Cardiac muscle cell (in vitro differentiated cells and primary cell): ENCODE data around the gene BROX. TPM values are rescaled to one million over a fixed set of nuclear protein-coding genes. Genes with fewer than 3 reads are reported as not detected.
A peak's percentile ranks its signal among the peaks of the same experiment; 100 is the strongest.
"Not testable (repeated sequence)": the region's sequence is repeated elsewhere in the genome, so short reads cannot be mapped to it uniquely, and the experiment has no call there.

Source experiments
- DNase-seq, 2 donors: peaks; one replicate each; pipeline versions ENCODE4 v3.0.0 to v3.0.0-alpha.2; 2010 to 2017; ENCODE audit warnings: low read depth in 1 of 2, low spot score in 1 of 2
- H3K27ac ChIP-seq: fragments of 200-600 bp; sonication (generic); 2 replicates; pipeline ENCODE4 v1.5.1; 2016
- H3K27me3 ChIP-seq: fragments of 200-600 bp; sonication (generic); 2 replicates; pipeline ENCODE4 v1.6.0; 2016; ENCODE audit warnings: control low read depth
- H3K36me3 ChIP-seq: fragments of 200-600 bp; sonication (generic); 2 replicates; pipeline ENCODE4 v1.5.1; 2016; ENCODE audit warnings: control low read depth
- H3K4me1 ChIP-seq: fragments of 200-600 bp; sonication (generic); 2 replicates; pipeline ENCODE4 v1.8.1; 2017; ENCODE audit warnings: low read depth, mild to moderate bottlenecking, mixed run types
- H3K4me3 ChIP-seq: fragments of 200-600 bp; sonication (generic); 2 replicates; pipeline ENCODE4 v1.5.1; 2016; ENCODE audit warnings: mild to moderate bottlenecking
- H3K9me3 ChIP-seq: fragments of 200-600 bp; sonication (generic); 2 replicates; pipeline ENCODE4 v1.5.1; 2017; ENCODE audit warnings: low read depth, mild to moderate bottlenecking, control low read depth
- polyA plus RNA-seq: library from polyadenylated mRNA; unstranded; fragments of >200 nt; fragmentation: Nextera tagmentation; extraction: Ambion mirVana; gene quantifications from 2 replicates; pipeline ENCODE4 v1.2.1, GENCODE V29; 2016
- total RNA-seq: library from RNA; depleted of rRNA; stranded (reverse); fragments of >200 nt; gene quantifications from 2 replicates; pipeline ENCODE4 v1.2.3, GENCODE V29; 2016
- TF ChIP-seq, protein P1 (sequence below): IDR thresholded peaks from 2 replicates; pipeline ENCODE4 v1.5.1; 2012; ENCODE audit warnings: low read depth, mild to moderate bottlenecking, low read length

Gene BROX, protein sequence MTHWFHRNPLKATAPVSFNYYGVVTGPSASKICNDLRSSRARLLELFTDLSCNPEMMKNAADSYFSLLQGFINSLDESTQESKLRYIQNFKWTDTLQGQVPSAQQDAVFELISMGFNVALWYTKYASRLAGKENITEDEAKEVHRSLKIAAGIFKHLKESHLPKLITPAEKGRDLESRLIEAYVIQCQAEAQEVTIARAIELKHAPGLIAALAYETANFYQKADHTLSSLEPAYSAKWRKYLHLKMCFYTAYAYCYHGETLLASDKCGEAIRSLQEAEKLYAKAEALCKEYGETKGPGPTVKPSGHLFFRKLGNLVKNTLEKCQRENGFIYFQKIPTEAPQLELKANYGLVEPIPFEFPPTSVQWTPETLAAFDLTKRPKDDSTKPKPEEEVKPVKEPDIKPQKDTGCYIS
- total RNA-seq (25.3 and 26.6 TPM in 2 replicates), polyA plus RNA-seq (16.3 and 21.8 TPM in 2 replicates)

DNA sequence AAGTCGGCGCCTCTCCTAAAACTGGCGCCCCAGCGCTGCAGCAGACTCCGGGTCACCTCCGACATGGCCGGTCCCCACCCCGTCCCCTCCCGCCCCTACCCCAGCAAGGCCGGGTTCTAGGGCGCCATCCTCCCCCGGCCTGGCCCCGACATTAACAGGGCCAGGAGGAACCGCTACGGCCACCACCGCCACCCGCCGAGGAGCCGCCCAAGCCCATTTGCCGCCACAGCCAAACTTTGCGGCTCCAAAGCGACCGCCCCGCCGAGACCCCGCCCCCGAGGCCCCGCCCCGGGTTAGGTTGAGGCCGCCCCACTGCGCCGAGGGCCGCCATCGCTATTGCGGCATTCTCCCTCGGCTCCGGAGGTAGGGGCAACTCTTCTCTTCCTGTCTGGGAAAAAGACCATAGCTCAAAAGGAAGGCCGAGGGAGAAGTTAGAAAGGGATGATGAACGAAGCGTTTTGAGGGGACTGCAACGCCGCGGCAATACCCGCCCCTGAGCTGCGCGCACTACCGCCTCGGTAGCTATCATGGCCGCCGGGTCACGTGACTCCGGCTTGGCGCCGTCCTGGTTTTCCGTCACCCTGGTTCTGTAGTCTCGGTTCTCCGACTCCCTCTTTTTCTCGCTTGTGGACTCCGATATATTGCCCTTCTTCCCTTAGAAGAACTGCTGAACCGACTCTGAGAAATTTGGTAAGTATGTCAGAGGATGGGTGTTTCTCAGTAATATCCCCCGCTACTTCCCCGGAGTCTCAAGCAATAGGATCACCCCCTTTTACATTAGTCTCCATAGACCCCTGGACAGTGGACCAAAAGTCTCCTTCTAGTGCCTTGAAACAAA, at the start of gene BROX, which contains the start of gene AIDA:
Gene BROX, plus strand, starts transcription at position 312 of the 838 bp plus-strand sequence. CDS start 3,136 bp downstream, outside the sequence.
Gene AIDA, minus strand, starts transcription at position 239 of the 838 bp plus-strand sequence. Its CDS starts 174 bp downstream, at position 65.
- TF ChIP-seq, protein P1, sequence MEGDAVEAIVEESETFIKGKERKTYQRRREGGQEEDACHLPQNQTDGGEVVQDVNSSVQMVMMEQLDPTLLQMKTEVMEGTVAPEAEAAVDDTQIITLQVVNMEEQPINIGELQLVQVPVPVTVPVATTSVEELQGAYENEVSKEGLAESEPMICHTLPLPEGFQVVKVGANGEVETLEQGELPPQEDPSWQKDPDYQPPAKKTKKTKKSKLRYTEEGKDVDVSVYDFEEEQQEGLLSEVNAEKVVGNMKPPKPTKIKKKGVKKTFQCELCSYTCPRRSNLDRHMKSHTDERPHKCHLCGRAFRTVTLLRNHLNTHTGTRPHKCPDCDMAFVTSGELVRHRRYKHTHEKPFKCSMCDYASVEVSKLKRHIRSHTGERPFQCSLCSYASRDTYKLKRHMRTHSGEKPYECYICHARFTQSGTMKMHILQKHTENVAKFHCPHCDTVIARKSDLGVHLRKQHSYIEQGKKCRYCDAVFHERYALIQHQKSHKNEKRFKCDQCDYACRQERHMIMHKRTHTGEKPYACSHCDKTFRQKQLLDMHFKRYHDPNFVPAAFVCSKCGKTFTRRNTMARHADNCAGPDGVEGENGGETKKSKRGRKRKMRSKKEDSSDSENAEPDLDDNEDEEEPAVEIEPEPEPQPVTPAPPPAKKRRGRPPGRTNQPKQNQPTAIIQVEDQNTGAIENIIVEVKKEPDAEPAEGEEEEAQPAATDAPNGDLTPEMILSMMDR, result no peak
- H3K4me3 ChIP-seq, result peak within 1 kb of the TSS; percentile 88
- DNase-seq, result peak; percentile 89 to 92
- H3K9me3 ChIP-seq, result no peaks in the 10 kb centered on the region
- H3K27me3 ChIP-seq, result no peaks in the 10 kb centered on the region
- H3K27ac ChIP-seq, result peak within 1 kb of the TSS; percentile 95
- peaks cover 6% of the 10 kb centered on the region for H3K36me3 ChIP-seq
- H3K4me1 ChIP-seq, result peaks cover 4% of the 10 kb centered on the region

DNA sequence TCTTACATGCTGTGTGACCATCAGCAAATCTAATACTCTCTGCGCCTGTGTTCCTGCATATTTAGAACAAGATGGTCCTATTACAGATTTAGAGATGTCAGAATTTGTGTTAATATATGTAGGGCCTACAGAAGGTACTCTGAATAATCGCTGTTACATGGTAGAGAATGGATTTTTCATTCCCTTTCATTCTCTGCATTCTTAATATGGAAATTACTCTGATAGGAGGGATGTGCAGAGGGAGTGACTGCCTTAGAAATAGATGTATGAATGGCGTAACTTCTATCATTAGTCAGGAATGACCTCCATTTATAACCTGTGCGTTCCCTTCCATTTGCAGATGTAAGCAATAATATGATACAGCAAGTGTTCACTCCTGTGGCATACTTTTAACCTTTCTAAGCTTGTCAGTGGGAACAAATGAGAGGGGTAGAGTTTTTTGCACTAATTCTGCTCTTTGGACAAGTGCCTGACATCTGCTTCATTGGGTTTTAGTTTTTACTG, 48.9 kb upstream of the BROX start:
- no peak overlapping the region for H3K27ac ChIP-seq
- no peaks in the 10 kb centered on the region for H3K9me3 ChIP-seq
- TF ChIP-seq, protein P1, result no peak
- H3K4me3 ChIP-seq, result no peak overlapping the region
- no peaks in the 10 kb centered on the region for H3K27me3 ChIP-seq
- no peak for DNase-seq
- H3K36me3 ChIP-seq, result peaks cover 82% of the 10 kb centered on the region
- no peaks in the 10 kb centered on the region for H3K4me1 ChIP-seq

DNA sequence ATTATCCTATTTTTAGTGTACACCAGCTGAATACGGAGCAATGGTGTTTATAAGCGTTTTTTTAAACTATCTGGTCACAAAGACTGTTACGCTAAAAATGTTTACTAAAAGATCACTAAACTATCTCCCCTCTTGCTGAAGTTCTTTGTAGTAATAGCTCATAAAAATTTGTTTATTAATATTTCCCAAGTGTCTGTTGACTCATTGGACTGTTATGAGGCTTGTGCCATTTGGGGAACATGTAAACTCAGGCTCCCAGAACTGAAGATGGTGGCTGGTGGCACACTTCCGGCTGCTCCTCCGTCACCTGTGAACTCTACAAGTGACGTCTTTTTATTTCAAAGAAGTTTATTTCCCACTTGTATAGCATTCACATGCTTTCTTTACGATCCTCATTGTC, 46.4 kb upstream of the BROX start:
- TF ChIP-seq, protein P1, result no peak
- Histone ChIP-seq H3K9me3 (no peaks in the 10 kb centered on the region), H3K36me3 (peaks cover 57% of the 10 kb centered on the region), H3K27me3 (no peaks in the 10 kb centered on the region), H3K4me3 (no peak overlapping the region), H3K4me1 (no peaks in the 10 kb centered on the region), H3K27ac (no peak overlapping the region)
- no peak for DNase-seq

DNA sequence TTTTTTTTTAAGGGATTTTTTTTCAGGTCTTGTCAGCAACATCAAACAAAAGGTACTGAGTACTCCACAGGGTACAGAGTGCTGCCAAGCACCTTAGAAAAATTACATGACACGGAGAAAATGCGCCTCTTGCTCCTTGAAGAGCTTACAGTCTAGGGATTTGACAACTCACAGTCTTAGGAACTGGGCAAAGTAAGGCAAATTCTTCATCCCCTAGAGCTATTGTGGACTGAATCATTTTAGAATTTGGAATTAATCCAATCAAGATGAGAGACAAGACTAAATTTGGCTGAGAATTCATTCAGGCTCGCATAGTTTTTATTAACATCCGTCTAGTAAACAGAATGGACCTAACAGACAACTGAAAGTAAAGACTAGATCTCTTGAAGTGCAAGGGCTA, 44.2 kb upstream of the BROX start:
- H3K9me3 ChIP-seq, H3K27ac ChIP-seq, DNase-seq, H3K27me3 ChIP-seq, H3K4me1 ChIP-seq, H3K4me3 ChIP-seq: not testable (repeated sequence)
- H3K36me3 ChIP-seq, result peaks cover 44% of the 10 kb centered on the region

DNA sequence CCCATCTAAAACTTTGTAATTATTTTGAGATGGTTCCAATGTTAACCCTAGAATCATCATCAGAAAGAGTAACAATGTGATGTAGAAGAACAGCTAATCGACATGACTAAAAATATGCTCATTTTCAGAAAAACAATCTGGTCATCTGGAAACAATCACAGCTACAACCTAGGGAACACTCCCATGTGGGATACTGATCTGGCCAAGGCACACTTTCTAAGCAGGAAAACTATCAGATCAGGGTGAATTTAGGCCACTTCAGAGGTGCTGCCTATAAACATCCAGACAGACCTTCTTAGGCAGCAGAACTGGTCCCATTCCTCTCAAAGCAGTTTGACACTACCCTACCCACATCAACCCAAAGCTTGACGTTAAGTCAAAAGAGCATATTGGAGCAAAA, 43.3 kb upstream of the BROX start:
- not testable (repeated sequence) for H3K4me1 ChIP-seq, H3K4me3 ChIP-seq, H3K9me3 ChIP-seq, H3K27me3 ChIP-seq, DNase-seq, H3K27ac ChIP-seq
- peaks cover 35% of the 10 kb centered on the region for H3K36me3 ChIP-seq

DNA sequence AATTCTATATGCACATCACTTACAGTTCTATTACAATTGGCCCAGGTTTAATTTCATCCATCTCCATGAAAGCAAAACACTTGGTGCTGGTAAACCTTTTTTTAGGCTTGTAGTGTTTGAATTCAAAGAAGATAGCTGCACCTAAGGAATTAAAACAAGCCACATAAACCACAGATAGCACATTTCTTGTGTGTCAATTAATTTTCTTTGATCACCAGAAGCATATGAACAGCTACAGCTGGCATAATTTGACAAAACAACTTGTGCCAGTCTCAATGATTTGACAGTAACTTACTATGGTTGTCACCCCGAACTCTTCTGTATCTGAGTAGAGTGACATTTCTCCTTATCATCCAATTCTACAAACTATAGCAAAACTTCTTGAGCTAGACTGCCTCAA, 42.3 kb upstream of the BROX start:
- peaks cover 37% of the 10 kb centered on the region for H3K36me3 ChIP-seq
- TF ChIP-seq, protein P1, result no peak
- no peak for DNase-seq

More for the DNA sequence above, 42.3 kb upstream of the BROX start:
- H3K4me1 ChIP-seq, result no peaks in the 10 kb centered on the region
- H3K9me3 ChIP-seq, result no peaks in the 10 kb centered on the region
- no peak overlapping the region for H3K4me3 ChIP-seq
- H3K27ac ChIP-seq, result no peak overlapping the region
- no peaks in the 10 kb centered on the region for H3K27me3 ChIP-seq
